Activated CD8-positive, alpha-beta memory T cell treated with anti-CD3 and anti-CD28 coated beads for 1 hour (primary cell): ENCODE results near the gene SUPT20HL1.
A peak's percentile ranks its signal among the peaks of the same experiment; 100 is the strongest.
"Not testable (repeated sequence)": the region's sequence is repeated elsewhere in the genome, so short reads cannot be mapped to it uniquely, and the experiment has no call there.

Source experiments
- DNase-seq, 2 donors: peaks; one replicate each; pipeline ENCODE4 v3.0.0-alpha.2; 2020; ENCODE audit warnings: low read depth in 1 of 2; ENCODE audit errors: extremely low read depth in 1 of 2

Gene SUPT20HL1

DNA sequence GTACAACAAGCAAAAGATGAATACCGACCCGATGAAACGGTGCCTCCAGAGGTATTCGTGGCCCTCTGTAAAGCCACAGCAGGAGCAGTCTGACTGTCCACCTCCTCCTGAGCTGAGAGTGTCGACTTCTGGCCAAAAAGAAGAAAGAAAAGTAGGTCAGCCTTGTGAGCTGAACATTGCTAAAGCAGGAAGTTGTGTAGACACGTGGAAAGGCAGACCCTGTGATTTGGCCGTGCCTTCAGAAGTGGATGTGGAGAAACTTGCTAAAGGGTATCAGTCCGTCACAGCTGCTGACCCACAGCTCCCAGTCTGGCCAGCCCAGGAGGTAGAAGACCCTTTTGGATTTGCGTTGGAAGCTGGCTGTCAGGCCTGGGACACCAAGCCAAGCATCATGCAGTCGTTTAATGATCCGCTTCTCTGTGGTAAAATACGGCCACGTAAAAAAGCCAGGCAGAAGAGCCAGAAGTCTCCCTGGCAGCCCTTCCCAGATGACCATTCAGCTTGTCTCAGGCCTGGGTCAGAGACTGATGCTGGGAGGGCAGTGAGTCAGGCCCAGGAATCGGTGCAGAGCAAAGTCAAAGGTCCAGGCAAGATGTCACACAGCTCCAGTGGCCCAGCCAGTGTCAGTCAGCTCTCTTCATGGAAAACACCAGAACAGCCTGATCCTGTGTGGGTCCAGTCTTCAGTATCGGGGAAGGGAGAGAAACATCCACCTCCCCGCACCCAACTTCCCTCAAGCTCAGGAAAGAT, 3.2 kb downstream of the SUPT20HL1 start:
- not testable (repeated sequence) for DNase-seq

DNA sequence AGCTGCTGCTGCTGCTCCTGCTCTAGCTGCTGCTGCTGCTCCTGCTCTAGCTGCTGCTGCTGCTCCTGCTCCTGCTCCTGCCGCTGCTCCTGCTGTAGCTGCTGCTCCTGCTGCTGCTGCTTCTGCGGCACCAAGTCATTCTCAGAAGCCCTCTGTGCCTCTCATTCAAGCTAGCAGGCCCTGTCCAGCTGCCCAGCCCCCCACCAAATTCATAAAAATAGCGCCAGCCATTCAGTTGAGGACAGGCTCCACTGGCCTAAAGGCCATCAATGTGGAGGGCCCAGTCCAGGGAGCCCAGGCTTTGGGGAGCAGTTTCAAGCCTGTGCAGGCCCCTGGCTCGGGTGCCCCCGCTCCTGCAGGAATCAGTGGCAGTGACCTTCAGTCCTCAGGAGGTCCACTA, 3.9 kb downstream of the SUPT20HL1 start:
- DNase-seq: no peak

DNA sequence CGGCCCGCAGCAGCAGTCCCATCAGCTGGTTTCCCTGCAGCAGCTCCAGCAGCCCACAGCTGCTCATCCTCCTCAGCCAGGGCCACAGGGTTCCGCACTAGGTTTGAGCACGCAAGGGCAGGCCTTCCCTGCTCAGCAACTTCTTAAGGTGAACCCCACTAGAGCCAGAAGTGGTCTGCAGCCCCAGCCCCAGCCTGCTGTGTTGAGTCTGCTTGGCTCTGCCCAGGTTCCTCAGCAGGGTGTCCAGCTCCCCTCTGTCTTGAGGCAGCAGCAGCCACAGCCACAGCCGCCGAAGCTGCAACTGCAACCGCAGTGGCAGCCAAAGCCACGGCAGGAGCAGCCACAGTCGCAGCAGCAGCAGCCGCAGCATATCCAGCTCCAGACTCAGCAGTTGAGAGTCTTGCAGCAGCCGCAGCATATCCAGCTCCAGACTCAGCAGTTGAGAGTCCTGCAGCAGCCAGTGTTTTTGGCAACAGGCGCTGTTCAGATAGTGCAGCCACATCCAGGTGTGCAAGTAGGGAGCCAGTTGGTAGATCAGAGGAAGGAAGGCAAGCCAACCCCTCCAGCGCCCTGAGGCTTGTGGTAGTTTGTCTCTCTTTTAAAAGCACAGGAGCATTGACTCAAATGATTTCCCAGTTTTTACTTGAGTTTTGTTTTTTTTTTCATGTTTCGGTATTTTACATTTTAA, 4.6 kb downstream of the SUPT20HL1 start:
- no peak for DNase-seq

DNA sequence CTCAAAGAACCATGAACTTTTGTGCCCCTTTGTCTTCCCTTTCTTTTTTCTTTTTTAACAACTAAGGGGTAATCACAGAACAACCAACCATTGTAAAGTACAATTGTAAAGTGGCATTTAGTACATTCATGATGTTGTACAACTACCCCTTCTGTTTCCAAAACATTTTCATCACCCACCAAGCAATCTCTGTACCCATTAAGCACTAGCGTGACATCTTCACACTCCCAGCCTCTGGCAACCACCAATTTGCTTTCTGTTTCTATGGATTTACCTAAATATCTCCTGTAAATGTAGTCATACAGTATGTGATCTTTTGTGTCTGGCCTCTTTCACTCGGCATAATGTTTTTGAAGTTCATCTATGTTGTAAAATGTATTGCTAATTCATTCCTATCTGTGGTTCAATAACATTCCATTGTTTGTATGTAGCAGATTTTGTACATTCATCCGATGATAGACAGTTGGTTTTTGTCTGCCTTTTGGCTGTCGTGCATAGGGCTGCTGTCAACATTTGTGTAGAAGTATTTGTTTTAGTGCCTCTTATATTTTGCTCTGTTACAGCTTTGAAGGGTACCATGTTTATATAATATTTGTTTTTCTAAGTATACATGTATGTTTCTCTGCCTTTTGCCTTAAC, 6.4 kb downstream of the SUPT20HL1 start:
- DNase-seq: not testable (repeated sequence)

DNA sequence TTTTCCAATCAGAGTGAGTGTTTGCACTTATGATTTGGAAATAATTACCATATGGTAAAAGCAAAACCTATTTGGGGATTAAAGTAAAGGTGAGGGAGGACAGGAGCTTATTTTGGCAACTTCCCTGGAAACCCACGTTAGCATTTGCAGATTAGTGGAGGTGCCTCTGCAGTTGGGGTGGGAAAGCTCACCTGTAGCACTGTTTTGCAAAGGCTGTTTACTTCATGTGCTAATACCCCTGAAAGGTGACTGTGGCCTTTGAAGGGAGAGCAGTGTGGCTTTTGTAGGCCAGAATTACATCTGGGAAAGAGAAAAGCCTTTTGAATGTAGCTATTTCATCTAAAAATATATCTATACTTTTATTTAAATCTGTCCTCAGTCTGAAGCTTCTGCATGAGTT, 9.4 kb downstream of the SUPT20HL1 start:
- no peak for DNase-seq

DNA sequence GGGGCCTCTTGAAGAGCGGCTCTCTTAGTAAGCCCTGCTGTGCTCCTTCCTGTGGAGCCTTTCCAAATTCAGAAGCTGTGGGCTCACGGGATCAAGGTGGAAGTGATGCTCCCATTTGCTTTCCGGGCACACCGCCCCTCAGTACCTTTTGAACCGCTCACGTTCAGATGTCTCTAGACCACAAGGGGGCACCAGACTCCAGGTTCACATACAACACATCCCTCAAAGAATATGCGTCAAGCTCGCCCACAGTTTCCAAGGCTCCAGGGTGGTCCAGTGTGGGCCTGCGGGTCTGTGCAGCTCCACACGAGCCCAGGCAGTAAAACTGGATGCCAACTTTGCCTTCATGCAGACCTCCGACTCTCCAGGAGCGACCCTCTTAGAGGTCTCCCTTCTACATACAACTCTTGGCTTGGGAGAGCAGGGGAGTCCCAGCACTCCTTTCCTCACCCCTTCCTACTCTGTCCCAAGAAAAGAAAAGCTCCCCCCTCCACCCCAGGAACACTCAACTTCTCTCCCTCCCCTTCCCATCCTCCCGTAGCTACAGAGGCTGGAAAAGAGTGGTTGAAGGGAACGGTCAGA, 11.0 kb downstream of the SUPT20HL1 start:
- DNase-seq: peak; percentile 17 to 27

DNA sequence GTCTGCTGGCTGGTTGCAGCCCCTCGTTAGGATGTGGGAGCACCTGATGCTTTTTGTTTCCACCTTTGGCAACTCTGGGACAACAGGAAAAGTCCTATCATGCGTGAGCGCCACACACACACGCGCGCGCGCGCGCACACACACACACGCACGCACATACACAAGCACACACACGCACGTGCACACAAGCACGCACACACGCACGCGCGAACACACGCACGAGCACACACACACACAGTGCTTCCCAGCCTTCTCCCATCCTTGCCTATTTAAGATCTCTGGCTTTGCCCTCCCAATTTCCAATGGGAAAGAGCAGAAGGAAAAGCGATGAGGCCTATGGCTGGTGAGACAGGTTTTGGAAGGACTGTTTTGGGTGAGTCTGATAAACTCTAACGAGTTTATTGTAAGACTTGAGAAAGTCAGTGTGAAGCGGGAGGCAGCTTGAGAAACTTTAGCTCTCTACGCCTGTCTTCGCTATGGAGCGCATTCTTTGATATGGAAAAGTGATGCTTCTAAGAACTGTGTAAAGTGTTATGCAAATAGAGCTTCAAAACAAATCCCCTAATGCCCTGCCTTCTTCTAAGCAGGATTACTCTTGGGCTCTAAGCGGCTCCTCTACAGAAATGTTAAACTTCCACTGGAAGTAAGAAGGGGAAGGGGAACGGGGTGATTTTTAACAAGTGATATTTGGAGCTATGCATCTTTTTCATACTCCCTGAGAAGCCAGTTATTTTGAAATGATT, 11.8 kb downstream of the SUPT20HL1 start:
- no peak for DNase-seq

DNA sequence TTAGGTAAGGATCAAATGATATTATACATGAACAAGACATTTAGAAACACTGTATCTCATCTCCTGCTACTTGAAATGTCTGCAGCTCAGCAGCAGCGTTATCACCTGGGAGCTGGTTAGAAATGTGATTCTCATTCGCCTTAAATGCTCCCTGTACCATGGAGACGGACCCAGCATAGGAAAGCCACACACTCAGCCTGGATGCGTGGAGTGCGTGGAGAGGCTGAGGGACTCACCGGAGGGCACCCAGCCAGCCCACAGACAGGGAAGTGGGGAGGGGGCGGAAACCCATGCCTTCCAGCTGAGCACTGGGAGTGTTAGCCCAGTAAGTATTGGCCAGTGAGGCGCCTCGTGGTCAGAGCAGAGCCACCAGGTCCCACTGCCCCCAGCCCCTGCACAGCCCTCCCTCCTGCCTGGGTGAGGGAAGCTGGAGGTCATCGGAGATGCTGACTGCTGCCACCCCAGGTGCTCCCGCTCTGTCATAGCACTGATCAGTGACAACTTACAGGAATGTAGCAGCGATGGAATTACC, 15.2 kb downstream of the SUPT20HL1 start:
- DNase-seq: no peak

DNA sequence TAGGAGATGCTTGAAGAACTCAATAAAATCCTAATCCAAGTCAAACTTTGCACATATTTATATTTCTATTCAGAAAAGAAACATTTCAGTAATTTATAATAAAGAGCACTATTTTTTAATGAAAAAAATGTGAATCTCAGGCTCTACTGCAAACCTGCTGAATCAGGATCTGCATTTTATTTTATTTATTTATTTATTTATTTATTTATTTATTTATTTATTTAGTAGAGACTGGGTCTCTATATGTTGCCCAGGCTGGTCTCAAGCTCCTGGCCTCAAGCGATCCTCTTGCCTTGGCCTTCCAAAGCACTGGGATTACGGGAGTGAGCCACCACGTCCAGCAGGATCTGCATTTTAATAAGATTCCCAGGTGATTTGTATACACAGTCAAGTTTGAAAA, 16.0 kb downstream of the SUPT20HL1 start:
- DNase-seq: no peak

DNA sequence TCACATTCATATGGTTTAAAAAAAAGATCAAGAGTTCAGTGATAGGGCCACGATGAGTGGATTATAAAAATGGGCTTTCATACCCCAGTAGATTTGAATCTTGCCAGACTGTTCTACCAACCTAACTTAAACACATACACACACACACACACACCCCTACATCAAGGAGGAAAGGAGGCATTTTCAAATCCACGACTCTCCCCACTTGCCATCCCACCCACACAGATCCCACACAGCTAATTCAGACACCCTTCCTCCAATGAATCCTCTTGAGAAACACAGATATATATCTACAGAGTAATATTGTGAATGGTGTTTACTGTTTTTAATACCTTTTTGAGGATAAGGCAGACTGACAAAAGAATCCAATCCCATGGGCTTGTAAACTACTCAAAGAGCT, 16.8 kb downstream of the SUPT20HL1 start:
- no peak for DNase-seq

DNA sequence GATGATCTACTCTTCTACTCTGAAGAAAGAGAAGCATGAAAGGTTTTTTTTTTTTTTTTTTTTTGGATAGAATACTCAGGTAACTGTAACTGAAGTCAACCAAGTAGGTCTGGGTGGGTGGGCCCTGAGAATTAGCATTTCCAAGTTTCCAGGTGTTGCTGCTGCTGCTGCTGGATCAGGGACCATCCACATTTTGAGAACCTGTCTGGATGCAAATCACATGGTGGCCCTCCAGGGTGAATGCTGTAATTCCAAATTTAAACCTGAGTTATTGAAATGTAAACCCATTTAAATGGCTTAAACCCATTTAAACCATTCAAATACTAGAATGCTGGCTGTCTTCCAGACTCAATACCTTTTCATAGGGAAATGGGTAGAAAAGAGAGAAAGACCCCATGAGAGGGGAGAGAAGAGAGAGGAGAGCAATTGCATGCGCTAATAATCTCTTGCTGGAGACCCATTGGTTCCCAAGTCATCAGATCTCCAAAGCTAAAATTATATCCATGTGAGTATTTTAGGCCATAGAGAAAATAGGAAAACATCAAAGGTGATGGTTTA, 17.6 kb downstream of the SUPT20HL1 start:
- no peak for DNase-seq

DNA sequence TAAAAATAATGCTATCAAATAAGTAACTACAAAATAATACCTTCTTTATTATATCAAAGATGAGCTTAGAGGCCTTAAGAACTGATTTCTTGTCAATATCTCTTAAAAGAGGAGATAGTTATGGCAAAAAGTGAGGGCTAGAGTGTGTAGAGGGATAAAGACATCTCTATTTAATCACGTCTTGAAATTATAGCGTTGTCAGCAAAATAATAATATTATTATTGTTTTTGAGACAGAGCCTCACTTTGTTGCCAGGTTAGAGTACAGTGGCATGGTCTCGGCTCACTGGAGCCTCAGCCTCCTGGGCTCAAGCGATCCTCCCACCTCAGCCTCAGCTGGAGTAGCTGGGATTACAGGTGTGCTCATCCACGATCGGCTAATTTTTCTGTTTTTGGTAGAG, 18.3 kb downstream of the SUPT20HL1 start:
- DNase-seq: no peak

DNA sequence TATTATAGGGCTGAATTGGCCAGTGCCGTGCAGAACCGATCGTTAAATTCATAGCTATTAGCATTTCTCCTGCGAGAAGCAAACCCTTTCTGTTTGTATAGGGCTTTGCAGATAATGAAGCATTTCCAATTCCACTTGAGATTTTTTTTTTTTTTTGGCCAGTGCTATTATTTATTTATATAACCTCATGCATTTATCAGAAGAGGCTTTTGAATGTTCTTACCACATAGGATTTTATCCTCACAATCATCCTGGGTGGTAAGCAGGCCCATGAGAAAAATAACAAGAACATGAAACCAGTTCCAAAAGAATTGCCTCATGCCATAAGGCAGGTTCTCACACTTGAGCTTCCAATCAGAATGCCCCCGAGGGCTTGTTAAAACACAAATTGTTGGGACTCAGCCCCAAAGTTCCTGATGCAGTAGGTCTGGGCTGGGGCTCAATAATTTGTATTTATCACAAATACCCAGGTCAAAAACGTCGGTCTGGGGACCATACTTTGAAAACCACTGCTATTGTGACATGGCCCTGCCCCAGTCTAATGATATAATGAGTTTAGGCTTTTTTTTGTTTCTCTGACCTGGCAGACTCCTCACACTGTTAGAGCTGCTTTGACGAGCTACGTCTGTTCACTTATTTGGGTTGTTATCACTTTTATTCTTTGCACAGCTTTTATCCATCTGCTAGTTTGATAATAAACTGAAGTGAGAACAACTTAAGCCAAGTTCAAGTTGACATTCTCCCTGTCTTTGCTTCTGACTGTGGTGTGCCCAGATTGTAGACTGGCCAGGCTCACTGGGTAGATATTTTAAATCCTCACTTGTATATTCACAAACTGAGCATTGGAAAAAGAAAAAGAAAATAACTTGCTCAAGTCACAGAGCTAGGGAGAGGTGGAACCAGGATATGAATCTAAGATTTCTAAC, 20.1 kb downstream of the SUPT20HL1 start:
- no peak for DNase-seq

DNA sequence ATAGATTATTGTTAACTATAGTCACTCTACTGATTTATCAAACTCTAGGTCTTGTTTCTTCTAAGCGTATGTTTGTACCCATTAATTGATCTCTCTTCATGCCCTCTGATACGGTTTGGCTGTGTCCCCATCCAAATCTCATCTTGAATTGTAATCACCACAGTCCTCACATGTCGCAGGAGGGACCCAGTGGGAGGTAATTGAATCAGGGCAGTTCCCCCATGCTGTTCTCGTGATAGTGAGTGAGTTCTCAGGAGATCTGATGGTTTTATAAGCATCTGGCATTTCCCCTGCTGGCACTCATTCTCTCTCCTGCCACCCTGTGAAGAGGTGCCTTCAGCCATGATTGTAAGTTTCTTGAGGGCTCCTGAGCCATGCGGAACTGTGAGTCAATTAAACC, 21.9 kb downstream of the SUPT20HL1 start:
- DNase-seq: not testable (repeated sequence)

DNA sequence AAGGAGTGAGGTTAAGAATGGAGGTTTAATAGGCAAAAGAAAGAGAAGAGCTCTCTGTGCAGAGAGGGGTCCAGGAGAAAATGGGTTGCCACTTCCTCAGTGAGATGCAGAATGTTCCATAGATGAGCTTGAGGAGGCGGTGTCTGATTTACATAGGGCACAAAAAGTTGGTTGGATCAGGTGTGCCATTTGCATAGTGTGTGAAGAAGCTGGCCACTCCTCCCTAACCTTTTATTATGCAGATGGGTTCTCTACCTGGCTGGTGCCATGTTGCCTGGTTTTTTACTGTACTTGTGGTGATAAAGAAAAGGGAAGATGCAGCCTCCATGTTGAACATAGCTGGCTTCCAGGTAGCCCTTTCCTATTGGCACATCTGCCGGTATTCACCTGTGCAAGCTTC, 27.3 kb downstream of the SUPT20HL1 start:
- no peak for DNase-seq

DNA sequence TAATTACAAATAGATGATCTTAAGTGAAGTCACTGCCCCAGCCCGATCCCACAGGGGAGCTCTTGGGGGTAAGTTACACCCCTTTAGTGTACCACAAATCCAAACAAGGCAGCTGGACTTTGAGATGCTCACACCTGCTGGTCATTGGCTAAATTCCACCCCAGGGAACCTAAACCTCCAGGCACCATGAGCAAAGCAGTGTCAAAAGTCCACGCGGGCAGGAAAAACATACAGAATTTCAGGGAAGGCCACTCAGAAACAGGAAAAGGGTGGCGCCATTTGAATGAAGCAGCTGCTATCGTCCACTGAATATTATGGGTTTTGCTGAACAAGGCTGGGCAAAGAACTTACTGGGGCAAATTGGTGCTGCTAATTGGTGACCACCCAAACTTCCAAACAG, 30.9 kb downstream of the SUPT20HL1 start:
- no peak for DNase-seq

DNA sequence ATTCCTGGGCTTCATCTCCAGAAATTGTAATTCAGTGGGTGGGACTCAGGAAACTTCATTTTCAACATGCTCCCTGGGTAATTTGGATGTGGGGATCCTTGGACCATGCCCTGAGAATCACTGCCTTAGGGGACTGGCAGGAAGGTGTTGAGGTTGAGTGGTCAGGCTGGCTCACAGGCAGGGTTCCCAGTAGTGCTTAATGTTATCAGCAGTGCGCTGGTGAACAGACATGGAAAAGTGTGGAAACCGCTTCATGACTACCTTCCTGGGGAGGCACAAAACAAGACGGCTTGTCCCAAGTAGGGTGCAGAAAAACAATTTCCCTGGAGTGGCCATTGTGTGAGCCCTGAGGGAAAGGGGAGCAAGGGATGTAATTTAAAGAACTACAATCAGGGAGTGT, 31.4 kb downstream of the SUPT20HL1 start:
- DNase-seq: no peak

DNA sequence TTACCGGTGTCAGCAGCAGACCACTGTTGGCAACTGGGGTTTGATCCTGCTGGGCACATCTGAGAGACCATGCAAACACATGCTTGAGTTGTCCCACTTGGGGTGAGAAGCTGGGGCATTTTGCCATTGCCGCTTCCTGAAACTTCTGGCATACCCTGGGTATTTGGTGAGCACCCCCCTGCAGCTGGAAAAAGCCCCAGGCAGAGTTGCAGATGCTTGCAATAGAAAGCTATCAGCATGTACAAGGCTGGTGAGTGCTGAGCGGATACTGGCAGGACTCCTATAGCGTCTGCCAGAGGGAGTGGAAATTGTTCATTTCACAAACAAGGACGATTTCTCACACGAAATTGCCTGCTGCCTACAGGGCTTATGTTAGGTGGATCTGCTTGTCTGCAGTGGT, 32.3 kb downstream of the SUPT20HL1 start:
- no peak for DNase-seq

DNA sequence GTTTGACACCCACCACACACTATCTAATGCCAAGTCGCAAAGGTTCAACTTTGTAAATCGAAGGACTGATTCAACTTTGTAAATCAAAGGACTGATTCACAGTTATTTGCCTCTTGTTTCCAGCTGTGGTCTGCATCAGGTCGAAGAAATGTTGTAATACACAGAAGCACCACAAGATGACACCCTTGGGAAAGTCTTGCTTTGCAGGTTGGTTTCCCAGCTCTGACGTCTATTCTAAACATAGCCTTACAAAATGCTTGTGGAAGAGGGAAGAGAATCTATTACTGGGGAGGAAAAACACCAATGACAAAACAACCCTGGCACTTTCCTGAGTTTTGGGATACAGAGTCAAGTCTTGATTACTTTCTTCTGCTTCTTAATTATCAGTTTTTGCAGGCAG, 35.3 kb downstream of the SUPT20HL1 start:
- DNase-seq: peak in 1 of 2 donors; percentile 9
